Measurements from ENCODE around the gene KCTD5.

Gene KCTD5

DNA sequence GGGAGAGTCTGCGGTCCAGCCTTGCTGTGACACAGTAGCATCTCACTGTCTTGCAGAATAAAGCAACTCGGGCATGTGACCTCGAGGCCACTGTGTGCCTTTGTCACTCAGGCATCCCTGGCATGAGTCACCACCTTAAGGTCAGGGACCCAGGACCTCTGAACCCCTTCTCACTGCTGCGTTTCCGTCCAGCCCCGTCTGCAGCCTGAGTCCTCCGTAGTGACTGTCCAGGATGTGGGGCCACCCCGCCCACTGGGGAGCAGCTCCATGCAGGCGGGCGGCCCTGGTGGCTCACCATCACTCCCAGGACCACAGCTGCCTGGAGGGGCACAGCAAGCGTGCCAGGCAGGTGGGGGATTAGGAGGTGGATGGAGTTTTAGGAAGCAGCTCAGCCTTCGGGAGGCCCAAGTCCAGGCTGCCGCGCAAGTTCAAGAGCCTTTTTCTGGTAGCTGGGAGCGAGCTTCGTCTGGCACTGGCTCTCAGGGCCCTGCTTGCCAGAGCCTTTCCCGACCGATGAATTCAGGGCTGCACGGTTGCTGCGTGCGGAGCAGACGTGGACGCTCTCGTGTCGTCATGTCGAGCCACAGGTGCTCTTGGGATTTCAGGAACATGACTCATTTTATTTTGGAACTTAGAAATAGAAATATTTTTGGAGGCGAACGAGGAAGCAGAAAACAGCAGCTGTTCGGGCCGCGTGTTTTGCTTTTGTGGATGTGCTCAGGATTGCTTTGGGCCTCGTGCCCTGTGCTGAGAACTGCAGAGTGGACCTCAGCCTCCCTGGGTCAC lies 16.8 kb downstream of the KCTD5 start:
- Histone ChIP-seq H4K20me1 (ENCODE audit: insufficient read depth, low read length, poor library complexity, severe bottlenecking) (no peaks in the 10 kb centered on the region), H3K4me3 (ENCODE audit: low read length, poor library complexity, severe bottlenecking) (no peak overlapping the region), H3K36me3 (ENCODE audit: insufficient read depth, low read length) (peaks cover 4% of the 10 kb centered on the region; the same call in 1 of the 2 replicates), H3K9ac (ENCODE audit: low read depth, low read length, poor library complexity, severe bottlenecking) (no peak overlapping the region), H3K27me3 (ENCODE audit: insufficient read depth, low read length, poor library complexity, severe bottlenecking) (no peaks in the 10 kb centered on the region), H3K4me1 (ENCODE audit: insufficient read depth, low read length, poor library complexity, severe bottlenecking) (no peaks in the 10 kb centered on the region), H3K9me2 (replicated peaks; ENCODE audit: low read depth, low read length) (no peaks in the 10 kb centered on the region), H3K4me2 (ENCODE audit: low read depth, low read length, poor library complexity, severe bottlenecking) (no peak overlapping the region), H3K79me2 (ENCODE audit: insufficient read depth, low read length) (no peaks in the 10 kb centered on the region), H2AFZ (ENCODE audit: low read length) (no peak overlapping the region), H3K9me3 (ENCODE audit: insufficient read depth, low read depth, low read length) (no peaks in the 10 kb centered on the region), H3F3A (ENCODE audit: low read depth) (no peaks in the 10 kb centered on the region)
- no peak for TF ChIP-seq EZH2phosphoT487 (IDR thresholded peaks at IDR 0.05; ENCODE audit: borderline replicate concordance)
- TF ChIP-seq, protein P1, sequence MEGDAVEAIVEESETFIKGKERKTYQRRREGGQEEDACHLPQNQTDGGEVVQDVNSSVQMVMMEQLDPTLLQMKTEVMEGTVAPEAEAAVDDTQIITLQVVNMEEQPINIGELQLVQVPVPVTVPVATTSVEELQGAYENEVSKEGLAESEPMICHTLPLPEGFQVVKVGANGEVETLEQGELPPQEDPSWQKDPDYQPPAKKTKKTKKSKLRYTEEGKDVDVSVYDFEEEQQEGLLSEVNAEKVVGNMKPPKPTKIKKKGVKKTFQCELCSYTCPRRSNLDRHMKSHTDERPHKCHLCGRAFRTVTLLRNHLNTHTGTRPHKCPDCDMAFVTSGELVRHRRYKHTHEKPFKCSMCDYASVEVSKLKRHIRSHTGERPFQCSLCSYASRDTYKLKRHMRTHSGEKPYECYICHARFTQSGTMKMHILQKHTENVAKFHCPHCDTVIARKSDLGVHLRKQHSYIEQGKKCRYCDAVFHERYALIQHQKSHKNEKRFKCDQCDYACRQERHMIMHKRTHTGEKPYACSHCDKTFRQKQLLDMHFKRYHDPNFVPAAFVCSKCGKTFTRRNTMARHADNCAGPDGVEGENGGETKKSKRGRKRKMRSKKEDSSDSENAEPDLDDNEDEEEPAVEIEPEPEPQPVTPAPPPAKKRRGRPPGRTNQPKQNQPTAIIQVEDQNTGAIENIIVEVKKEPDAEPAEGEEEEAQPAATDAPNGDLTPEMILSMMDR (conservative IDR thresholded peaks at IDR 0.05; ENCODE audit: low read length): no peak

GRCh38 chr16:2699791-2700600 lies 17.7 kb downstream of the KCTD5 start:
- Histone ChIP-seq H3F3A (ENCODE audit: low read depth) (no peaks in the 10 kb centered on the region), H3K9me3 (ENCODE audit: insufficient read depth, low read depth, low read length) (no peaks in the 10 kb centered on the region), H3K9me2 (replicated peaks; ENCODE audit: low read depth, low read length) (no peaks in the 10 kb centered on the region), H3K9ac (ENCODE audit: low read depth, low read length, poor library complexity, severe bottlenecking) (no peak overlapping the region), H4K20me1 (ENCODE audit: insufficient read depth, low read length, poor library complexity, severe bottlenecking) (no peaks in the 10 kb centered on the region), H3K27me3 (ENCODE audit: insufficient read depth, low read length, poor library complexity, severe bottlenecking) (no peaks in the 10 kb centered on the region), H3K4me2 (ENCODE audit: low read depth, low read length, poor library complexity, severe bottlenecking) (no peak overlapping the region), H2AFZ (ENCODE audit: low read length) (no peak overlapping the region), H3K36me3 (ENCODE audit: insufficient read depth, low read length) (peaks cover 4% of the 10 kb centered on the region; the same call in 1 of the 2 replicates), H3K4me1 (ENCODE audit: insufficient read depth, low read length, poor library complexity, severe bottlenecking) (no peaks in the 10 kb centered on the region), H3K79me2 (ENCODE audit: insufficient read depth, low read length) (no peaks in the 10 kb centered on the region), H3K4me3 (ENCODE audit: low read length, poor library complexity, severe bottlenecking) (no peak overlapping the region)
- TF ChIP-seq EZH2phosphoT487 (IDR thresholded peaks at IDR 0.05; ENCODE audit: borderline replicate concordance): no peak
- TF ChIP-seq, protein P1 (conservative IDR thresholded peaks at IDR 0.05; ENCODE audit: low read length): no peak

GRCh38 chr16:2700786-2701185 lies 18.5 kb downstream of the KCTD5 start:
- TF ChIP-seq, protein P1 (conservative IDR thresholded peaks at IDR 0.05; ENCODE audit: low read length): no peak
- no peak for TF ChIP-seq EZH2phosphoT487 (IDR thresholded peaks at IDR 0.05; ENCODE audit: borderline replicate concordance)

More at GRCh38 chr16:2700786-2701185, 18.5 kb downstream of the KCTD5 start:
- Histone ChIP-seq H3K27me3 (ENCODE audit: insufficient read depth, low read length, poor library complexity, severe bottlenecking) (no peaks in the 10 kb centered on the region), H3K4me2 (ENCODE audit: low read depth, low read length, poor library complexity, severe bottlenecking) (no peak overlapping the region), H3K79me2 (ENCODE audit: insufficient read depth, low read length) (no peaks in the 10 kb centered on the region), H3K9ac (ENCODE audit: low read depth, low read length, poor library complexity, severe bottlenecking) (no peak overlapping the region), H3K4me1 (ENCODE audit: insufficient read depth, low read length, poor library complexity, severe bottlenecking) (no peaks in the 10 kb centered on the region), H3K36me3 (ENCODE audit: insufficient read depth, low read length) (peaks cover 4% of the 10 kb centered on the region; the same call in 1 of the 2 replicates), H3K9me2 (replicated peaks; ENCODE audit: low read depth, low read length) (no peaks in the 10 kb centered on the region), H2AFZ (ENCODE audit: low read length) (no peak overlapping the region), H4K20me1 (ENCODE audit: insufficient read depth, low read length, poor library complexity, severe bottlenecking) (no peaks in the 10 kb centered on the region), H3K9me3 (ENCODE audit: insufficient read depth, low read depth, low read length) (no peaks in the 10 kb centered on the region), H3F3A (ENCODE audit: low read depth) (no peaks in the 10 kb centered on the region), H3K4me3 (ENCODE audit: low read length, poor library complexity, severe bottlenecking) (no peak overlapping the region)

All from Loucy (cell line).